Right atrium auricular region (tissue), 2 donors: ENCODE results near the gene COQ9. TPM values are rescaled to one million over a fixed set of nuclear protein-coding genes. Genes with fewer than 3 reads are reported as not detected.

Experiments used
- DNase-seq: peaks from one replicate; pipeline ENCODE4 v3.0.0-alpha.2; 2019; ENCODE audit warnings: low spot score
- H3K27ac ChIP-seq, 2 donors: fragments of 200-600 bp; sonication (generic); 1 replicate in 1 of 2; 2 replicates in 1 of 2; pipeline ENCODE4 v1.5.1; 2016 to 2019
- H3K27me3 ChIP-seq, 2 donors: fragments of 200-600 bp; sonication (generic); one replicate each; pipeline versions ENCODE4 v1.5.1 to v1.6.0; 2017 to 2019
- H3K36me3 ChIP-seq: fragments of 200-600 bp; sonication (generic); one replicate; pipeline ENCODE4 v1.5.1; 2016
- H3K4me1 ChIP-seq, 2 donors: fragments of 200-600 bp; sonication (generic); one replicate each; pipeline versions ENCODE4 v1.5.1 to v1.6.0; 2017 to 2019
- H3K4me3 ChIP-seq, 2 donors: fragments of 200-600 bp; sonication (generic); 1 replicate in 1 of 2; 2 replicates in 1 of 2; pipeline ENCODE4 v1.5.1; 2017 to 2019; ENCODE audit warnings: mild to moderate bottlenecking in 1 of 2, moderate library complexity in 1 of 2
- H3K9me3 ChIP-seq, 2 donors: fragments of 200-600 bp; sonication (generic); one replicate each; pipeline ENCODE4 v1.5.1; 2019
- CTCF ChIP-seq, 2 donors: fragments of 200-600 bp; sonication (generic); IDR thresholded peaks; one replicate each; pipeline ENCODE4 v1.5.1; 2019; ENCODE audit warnings: antibody characterized with exemption in 2 of 2
- total RNA-seq, 2 donors: library from RNA; depleted of rRNA; stranded (reverse); fragments of >200 nt; gene quantifications; one replicate each; pipeline ENCODE4 v1.1.0, GENCODE V29; 2016

The COQ9 gene
- total RNA-seq, 2 donors from 2014 or later: 106 to 153 TPM

- Histone ChIP-seq H3K27ac (no peak overlapping the region), H3K9me3 (no peaks in the 10 kb centered on the region), H3K36me3 (peaks cover 48% of the 10 kb centered on the region), H3K27me3 (no peaks in the 10 kb centered on the region), H3K4me3 (no peak overlapping the region), H3K4me1 (peaks cover 0 to 60% of the 10 kb centered on the region in 2 donors)
- no peak for TF ChIP-seq CTCF (IDR thresholded peaks at IDR 0.05)
- DNase-seq: no peak
These were observed 27.7 kb downstream of the COQ9 start for GRCh38 chr16:57474671-57475661.

- H3K9me3 ChIP-seq: no peaks in the 10 kb centered on the region
- H3K4me3 ChIP-seq: no peak overlapping the region
- peak; percentile 27 to 62 for TF ChIP-seq CTCF (IDR thresholded peaks at IDR 0.05)
- no peak overlapping the region for H3K27ac ChIP-seq
- peaks cover 0 to 60% of the 10 kb centered on the region in 2 donors for H3K4me1 ChIP-seq
- DNase-seq: no peak
- no peaks in the 10 kb centered on the region for H3K27me3 ChIP-seq
- peaks cover 40% of the 10 kb centered on the region for H3K36me3 ChIP-seq
These were observed 28.5 kb downstream of the COQ9 start for GRCh38 chr16:57475711-57476339.

GRCh38 chr16:57476546-57477410 is 29.5 kb downstream of the COQ9 start:
- Histone ChIP-seq H3K27ac (no peak overlapping the region), H3K4me3 (no peak overlapping the region), H3K9me3 (no peaks in the 10 kb centered on the region), H3K4me1 (peaks cover 0 to 54% of the 10 kb centered on the region in 2 donors), H3K36me3 (peaks cover 31% of the 10 kb centered on the region), H3K27me3 (no peaks in the 10 kb centered on the region)
- TF ChIP-seq CTCF (IDR thresholded peaks at IDR 0.05): no peak
- DNase-seq: no peak

GRCh38 chr16:57477531-57478202 is 30.4 kb downstream of the COQ9 start:
- H3K9me3 ChIP-seq: no peaks in the 10 kb centered on the region
- H3K27me3 ChIP-seq: no peaks in the 10 kb centered on the region
- peaks cover 0 to 52% of the 10 kb centered on the region in 2 donors for H3K4me1 ChIP-seq
- peaks cover 22% of the 10 kb centered on the region for H3K36me3 ChIP-seq
- H3K4me3 ChIP-seq: no peak overlapping the region
- no peak for TF ChIP-seq CTCF (IDR thresholded peaks at IDR 0.05)
- H3K27ac ChIP-seq: no peak overlapping the region
- DNase-seq: no peak
